ENCODE data around the gene ATP2A1. TPM values are rescaled to one million over a fixed set of nuclear protein-coding genes. Genes with fewer than 3 reads are reported as not detected.
"Not testable (repeated sequence)": the region's sequence is repeated elsewhere in the genome, so short reads cannot be mapped to it uniquely, and the experiment has no call there.

ATP2A1 gene
- total RNA-seq, 2 donors from 2014 or later, result 6.1 to 8.4 TPM

DNA sequence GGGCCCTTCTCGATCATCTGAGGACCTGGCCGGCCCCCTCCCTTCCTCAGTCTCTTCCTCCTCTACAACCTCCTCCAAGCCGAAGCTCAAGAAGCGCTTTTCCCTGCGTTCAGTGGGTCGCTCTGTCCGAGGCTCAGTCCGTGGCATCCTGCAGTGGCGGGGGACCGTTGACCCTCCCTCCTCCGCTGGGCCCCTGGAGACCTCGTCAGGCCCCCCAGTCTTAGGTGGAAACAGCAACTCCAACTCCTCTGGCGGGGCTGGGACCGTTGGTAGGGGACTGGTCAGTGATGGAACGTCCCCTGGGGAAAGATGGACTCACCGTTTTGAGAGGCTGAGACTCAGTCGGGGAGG, 11.9 kb upstream of the ATP2A1 start:
- no peaks in the 10 kb centered on the region for H3K27me3 Mint-ChIP-seq (ENCODE audit: low read depth)
- H3K27ac Mint-ChIP-seq, result no peak overlapping the region
- H3K36me3 Mint-ChIP-seq (ENCODE audit: insufficient read depth in 2 of 2), result peaks cover 2 to 13% of the 10 kb centered on the region in 2 donors
- peaks cover 33% of the 10 kb centered on the region for H3K4me1 Mint-ChIP-seq (ENCODE audit: low read depth)
- H3K4me3 Mint-ChIP-seq, result no peak overlapping the region
- ATAC-seq (replicated peaks in 1 of 2), result no peak
- no peaks in the 10 kb centered on the region for H3K9me3 Mint-ChIP-seq
- no peak for DNase-seq

DNA sequence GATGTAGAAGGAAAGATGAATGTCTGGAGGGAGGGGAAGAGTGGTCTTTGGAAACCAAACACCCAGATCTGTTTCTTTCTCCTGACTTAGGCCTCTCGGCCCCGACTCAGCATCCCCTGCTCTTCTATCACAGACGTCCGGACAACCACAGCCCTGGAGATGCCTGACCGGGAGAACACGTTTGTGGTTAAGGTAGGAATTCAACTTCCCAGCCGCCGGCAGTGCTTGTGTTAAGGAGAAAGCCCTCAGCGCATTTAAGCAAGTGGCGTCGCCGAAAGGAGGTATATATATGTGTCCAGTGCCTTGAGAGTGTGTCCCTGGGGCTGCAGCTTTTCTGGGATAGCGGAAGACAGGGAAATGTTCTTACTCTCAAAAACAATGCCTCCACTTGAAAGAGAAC, 11.0 kb upstream of the ATP2A1 start:
- ATAC-seq (replicated peaks in 1 of 2) (no peak), DNase-seq (no peak)
- Mint-ChIP-seq H3K9me3 (no peaks in the 10 kb centered on the region), H3K27ac (no peak overlapping the region), H3K36me3 (ENCODE audit: insufficient read depth in 2 of 2) (peaks cover 2 to 11% of the 10 kb centered on the region in 2 donors), H3K4me1 (ENCODE audit: low read depth) (peaks cover 27% of the 10 kb centered on the region), H3K4me3 (no peak overlapping the region), H3K27me3 (ENCODE audit: low read depth) (no peaks in the 10 kb centered on the region)

DNA sequence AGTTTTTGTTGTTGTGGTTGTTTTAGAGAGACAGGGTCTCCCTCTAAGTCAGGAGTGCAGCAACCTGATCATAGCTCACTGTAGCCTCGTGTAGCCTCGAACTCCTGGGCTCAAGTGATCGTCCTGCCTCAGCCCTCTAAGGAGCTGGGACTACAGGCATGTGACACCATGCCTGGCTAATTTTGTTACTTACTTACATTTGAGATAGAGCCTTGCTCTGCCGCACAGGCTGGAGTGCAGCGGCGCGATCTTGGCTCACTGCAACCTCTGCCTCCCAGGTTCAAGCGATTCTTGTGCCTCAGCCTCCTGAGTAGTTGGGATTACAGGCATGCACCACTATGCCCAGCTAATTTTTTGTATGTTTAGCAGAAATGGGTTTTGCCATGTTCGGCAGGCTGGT, 10.6 kb upstream of the ATP2A1 start:
- H3K9me3 Mint-ChIP-seq; H3K4me3 Mint-ChIP-seq; ATAC-seq (replicated peaks in 1 of 2); H3K27me3 Mint-ChIP-seq (ENCODE audit: low read depth); DNase-seq; H3K27ac Mint-ChIP-seq: not testable (repeated sequence)
- Mint-ChIP-seq H3K36me3 (ENCODE audit: insufficient read depth in 2 of 2) (peaks cover 2 to 11% of the 10 kb centered on the region in 2 donors), H3K4me1 (ENCODE audit: low read depth) (peaks cover 23% of the 10 kb centered on the region)

DNA sequence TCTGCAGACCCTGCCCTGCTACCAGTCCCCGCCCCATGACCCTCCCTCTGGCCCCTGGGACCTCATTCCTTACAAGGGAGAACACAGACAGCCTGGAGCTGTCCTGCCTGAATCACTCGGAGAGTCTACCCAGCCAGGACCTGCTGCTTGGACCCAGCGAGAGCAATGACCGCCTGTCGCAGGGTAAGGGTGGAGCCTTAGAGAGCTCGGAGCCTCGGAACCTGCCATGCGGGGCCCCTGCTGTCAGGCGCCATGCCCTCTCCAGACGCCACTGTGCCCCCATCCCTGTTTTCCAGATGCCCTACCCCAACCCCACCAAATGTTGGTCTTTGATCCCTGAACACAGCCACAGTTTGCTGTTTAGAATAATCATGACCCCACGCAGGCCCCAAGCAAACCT, 9.1 kb upstream of the ATP2A1 start:
- ATAC-seq (replicated peaks in 1 of 2), result no peak
- Mint-ChIP-seq H3K27me3 (ENCODE audit: low read depth) (no peaks in the 10 kb centered on the region), H3K36me3 (ENCODE audit: insufficient read depth in 2 of 2) (peaks cover 0 to 9% of the 10 kb centered on the region in 2 donors)

DNA sequence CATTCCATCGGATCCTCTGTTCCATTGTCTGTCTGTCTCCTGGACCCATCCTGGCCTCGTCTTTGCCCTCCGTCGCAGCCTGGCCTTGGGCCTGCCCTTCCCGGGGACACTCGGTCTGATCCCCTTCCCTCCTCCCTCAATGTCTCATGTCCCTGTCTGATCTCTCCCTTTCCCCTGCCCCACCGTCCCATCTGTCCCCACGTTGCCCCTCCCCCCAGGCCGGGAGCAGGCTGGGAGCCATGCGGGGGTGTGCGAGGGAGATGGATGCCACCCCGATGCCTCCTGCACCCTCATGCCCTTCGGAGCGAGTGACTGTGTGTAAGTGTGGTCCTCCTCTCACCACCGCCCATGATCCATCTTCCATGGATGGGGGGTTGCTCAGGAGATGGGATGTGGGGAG, 5.3 kb upstream of the ATP2A1 start:
- DNase-seq (no peak), ATAC-seq (replicated peaks in 1 of 2) (no peak)
- no peak overlapping the region for H3K4me3 Mint-ChIP-seq
- peaks cover 0 to 10% of the 10 kb centered on the region in 2 donors for H3K36me3 Mint-ChIP-seq (ENCODE audit: insufficient read depth in 2 of 2)
- H3K9me3 Mint-ChIP-seq, result no peaks in the 10 kb centered on the region
- H3K27me3 Mint-ChIP-seq (ENCODE audit: low read depth), result no peaks in the 10 kb centered on the region
- H3K27ac Mint-ChIP-seq, result no peak overlapping the region
- peaks cover 4% of the 10 kb centered on the region for H3K4me1 Mint-ChIP-seq (ENCODE audit: low read depth)

More for the DNA sequence above, 9.1 kb upstream of the ATP2A1 start:
- H3K4me3 Mint-ChIP-seq, result no peak overlapping the region
- H3K4me1 Mint-ChIP-seq (ENCODE audit: low read depth), result peaks cover 15% of the 10 kb centered on the region
- no peaks in the 10 kb centered on the region for H3K9me3 Mint-ChIP-seq
- no peak for DNase-seq
- no peak overlapping the region for H3K27ac Mint-ChIP-seq

DNA sequence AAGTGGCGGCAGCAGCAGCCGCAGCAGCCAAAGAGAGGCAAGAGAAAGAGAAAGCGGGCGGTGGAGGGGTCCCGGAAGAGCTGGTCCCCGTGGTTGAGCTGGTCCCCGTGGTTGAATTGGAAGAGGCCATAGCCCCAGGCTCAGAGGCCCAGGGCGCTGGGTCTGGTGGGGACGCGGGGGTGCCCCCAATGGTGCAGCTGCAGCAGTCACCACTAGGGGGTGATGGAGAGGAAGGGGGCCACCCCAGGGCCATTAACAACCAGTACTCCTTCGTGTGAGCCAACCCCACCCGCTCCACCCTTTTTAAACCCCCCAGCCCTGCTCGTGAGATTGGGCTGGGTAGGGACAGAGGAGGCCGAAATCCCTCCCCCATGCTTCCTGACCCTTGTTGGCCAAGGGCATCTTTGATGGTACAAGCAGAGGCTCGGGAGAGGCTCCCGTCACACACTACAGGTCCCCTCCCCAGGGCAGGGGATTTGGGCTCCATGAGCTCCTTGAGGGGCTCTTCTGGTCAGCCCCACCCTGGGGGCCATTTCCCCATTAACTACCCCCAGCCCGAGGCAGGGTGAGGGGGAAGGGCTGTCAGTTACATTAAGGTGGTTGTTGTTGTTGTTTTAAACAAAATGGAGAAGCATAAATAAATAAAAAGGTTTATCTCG, 4.6 kb upstream of the ATP2A1 start:
- no peaks in the 10 kb centered on the region for H3K9me3 Mint-ChIP-seq
- DNase-seq (peak; percentile 70 to 76), ATAC-seq (replicated peaks in 1 of 2) (peak; percentile 74 to 79)
- H3K4me1 Mint-ChIP-seq (ENCODE audit: low read depth), result peaks cover 11% of the 10 kb centered on the region
- no peak overlapping the region for H3K4me3 Mint-ChIP-seq
- H3K36me3 Mint-ChIP-seq (ENCODE audit: insufficient read depth in 2 of 2), result peaks cover 0 to 10% of the 10 kb centered on the region in 2 donors
- H3K27ac Mint-ChIP-seq, result no peak overlapping the region
- no peaks in the 10 kb centered on the region for H3K27me3 Mint-ChIP-seq (ENCODE audit: low read depth)

DNA sequence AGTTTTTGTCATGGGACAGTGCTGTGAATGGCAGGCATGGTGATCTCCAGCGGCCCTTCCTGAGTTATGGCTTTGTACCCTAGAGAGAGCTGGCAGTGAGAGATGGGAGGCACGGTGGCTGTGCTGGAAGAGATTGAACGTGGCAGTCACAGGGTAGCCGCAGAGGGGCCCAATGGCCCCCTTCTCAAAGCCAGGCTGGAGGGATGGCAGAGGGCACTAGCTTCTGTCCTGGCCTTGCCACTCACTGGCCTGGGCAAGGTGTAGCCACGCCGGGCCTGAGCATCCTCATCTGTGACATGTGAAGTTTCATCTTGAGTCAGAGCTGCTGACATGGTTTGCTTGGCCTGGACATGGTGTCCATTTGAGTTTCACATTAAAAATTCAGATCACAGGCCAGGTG, 3.9 kb upstream of the ATP2A1 start:
- H3K27me3 Mint-ChIP-seq (ENCODE audit: low read depth), result no peaks in the 10 kb centered on the region
- no peaks in the 10 kb centered on the region for H3K9me3 Mint-ChIP-seq

DNA sequence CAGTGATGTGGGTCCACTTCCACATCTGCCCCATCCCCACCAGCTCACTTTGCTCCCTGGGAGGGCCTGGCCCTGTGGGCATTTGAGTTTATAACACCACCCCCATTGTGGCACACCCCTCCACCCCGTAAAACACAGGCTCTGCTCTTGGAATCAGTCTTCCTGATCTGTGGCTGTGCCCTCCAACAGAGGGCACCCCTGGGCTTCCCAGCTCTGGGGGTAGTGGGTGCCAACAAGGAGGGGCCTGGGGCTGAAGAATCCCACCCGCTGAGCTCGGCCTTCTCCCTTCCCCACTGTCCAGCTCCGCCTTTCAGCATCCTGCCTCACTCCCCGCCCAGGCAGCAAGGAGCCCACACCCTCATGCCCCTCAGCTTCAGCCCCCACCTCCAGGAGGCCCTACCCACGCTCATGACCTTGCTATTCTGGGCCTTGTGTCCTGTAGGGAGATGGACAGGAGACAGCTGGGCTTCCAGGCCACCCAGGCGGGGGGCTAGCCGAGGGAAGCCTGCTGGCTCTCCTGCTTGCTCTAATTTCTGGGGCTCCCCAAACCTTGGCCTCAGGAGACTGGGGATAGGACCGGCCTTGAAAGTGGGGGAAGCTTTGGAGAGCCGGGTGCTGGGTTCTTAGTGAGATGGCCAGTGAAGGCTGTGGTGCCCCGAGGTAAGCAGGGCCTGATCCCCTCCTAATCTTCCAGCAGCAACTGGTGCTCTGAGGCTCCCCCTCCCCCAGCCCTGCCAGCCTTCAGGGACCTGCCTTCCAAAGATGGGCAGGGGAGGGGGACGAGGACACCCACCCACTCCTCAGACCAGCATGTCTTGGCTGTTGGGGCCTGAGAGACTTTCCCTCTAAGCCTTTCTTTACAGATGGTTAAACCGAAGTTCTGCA, 2.9 kb upstream of the ATP2A1 start:
- H3K27ac Mint-ChIP-seq, result no peak overlapping the region

More for the DNA sequence above, 3.9 kb upstream of the ATP2A1 start:
- DNase-seq (no peak), ATAC-seq (replicated peaks in 1 of 2) (no peak)
- H3K4me1 Mint-ChIP-seq (ENCODE audit: low read depth), result peaks cover 18% of the 10 kb centered on the region
- no peak overlapping the region for H3K27ac Mint-ChIP-seq
- peaks cover 0 to 10% of the 10 kb centered on the region in 2 donors for H3K36me3 Mint-ChIP-seq (ENCODE audit: insufficient read depth in 2 of 2)
- H3K4me3 Mint-ChIP-seq, result no peak overlapping the region

DNA sequence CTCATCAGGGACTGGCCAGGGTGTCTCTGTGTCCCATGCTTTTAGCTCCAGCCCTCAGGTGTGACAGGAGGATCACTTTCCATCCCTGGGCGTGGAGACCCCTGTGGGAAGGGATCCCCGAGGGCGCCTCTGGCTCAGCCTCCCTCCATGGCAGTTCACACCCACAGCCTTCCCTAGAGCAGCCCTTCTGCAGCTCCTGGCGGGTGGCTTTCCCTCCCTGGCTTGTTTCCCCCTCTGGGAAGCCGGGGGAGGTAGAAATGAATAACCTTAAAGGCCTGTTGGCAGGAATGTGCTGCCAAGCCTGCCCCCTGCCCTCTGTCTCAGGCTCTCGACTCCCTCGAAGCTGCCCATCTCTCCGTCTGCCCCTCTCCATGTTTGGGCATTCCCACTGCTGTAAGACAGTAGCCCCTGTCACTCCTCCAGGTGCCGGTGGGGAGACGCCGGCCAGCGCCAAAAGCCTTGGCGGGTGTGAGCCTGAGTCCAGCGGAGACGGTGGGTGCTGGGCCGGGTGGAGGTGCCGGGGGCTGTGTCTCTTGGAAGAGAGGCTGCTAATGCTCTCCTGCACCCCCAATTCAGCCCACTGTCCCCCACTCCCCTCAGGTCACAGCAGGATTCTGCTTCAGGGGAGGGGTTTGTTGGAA, 2.1 kb upstream of the ATP2A1 start:
- H3K4me1 Mint-ChIP-seq (ENCODE audit: low read depth), result peaks cover 25% of the 10 kb centered on the region
- no peaks in the 10 kb centered on the region for H3K9me3 Mint-ChIP-seq
- peaks cover 7% of the 10 kb centered on the region for H3K27me3 Mint-ChIP-seq (ENCODE audit: low read depth)
- no peak for DNase-seq
- H3K27ac Mint-ChIP-seq, result no peak overlapping the region
- H3K36me3 Mint-ChIP-seq (ENCODE audit: insufficient read depth in 2 of 2), result peaks cover 2 to 5% of the 10 kb centered on the region in 2 donors
- ATAC-seq (replicated peaks in 1 of 2), result no peak
- H3K4me3 Mint-ChIP-seq, result no peak overlapping the region

More for the DNA sequence above, 2.9 kb upstream of the ATP2A1 start:
- DNase-seq (no peak), ATAC-seq (replicated peaks in 1 of 2) (no peak)
- no peaks in the 10 kb centered on the region for H3K27me3 Mint-ChIP-seq (ENCODE audit: low read depth)
- peaks cover 0 to 5% of the 10 kb centered on the region in 2 donors for H3K36me3 Mint-ChIP-seq (ENCODE audit: insufficient read depth in 2 of 2)
- no peaks in the 10 kb centered on the region for H3K9me3 Mint-ChIP-seq
- no peak overlapping the region for H3K4me3 Mint-ChIP-seq
- peaks cover 20% of the 10 kb centered on the region for H3K4me1 Mint-ChIP-seq (ENCODE audit: low read depth)

DNA sequence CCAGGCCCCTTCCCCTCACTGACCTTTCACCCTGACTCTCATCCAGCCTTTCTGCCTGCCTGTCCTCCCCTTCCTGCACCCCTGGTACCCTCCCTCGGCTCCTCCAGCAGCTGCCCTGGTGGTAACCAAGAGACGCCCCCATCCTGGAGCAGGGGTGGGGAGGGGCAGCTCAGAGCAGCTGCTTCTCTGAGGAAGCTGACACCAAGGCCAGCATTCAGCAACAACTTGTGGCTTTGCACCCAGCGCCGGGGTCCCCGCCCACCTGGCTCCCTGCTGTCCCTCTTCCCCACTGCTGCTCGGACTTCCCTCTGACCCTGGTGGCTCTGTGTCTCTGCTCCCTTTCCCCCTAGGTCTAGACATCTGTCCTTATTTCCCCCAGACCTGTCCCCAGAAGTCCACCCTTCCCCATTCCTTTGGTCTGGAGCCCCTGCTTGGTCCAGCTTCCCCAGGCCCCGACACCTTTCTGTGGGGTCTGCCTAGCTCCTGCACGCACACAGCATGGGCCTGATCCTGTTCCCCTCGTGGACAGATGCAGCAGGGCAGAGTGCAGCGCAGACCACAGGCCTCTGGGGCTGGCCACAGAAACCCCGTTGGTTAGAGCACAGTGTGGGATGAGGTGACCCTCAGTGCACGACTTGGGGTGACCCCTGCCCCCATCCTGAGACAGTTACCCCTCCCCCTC, 1.2 kb upstream of the ATP2A1 start:
- peaks cover 11% of the 10 kb centered on the region for H3K27me3 Mint-ChIP-seq (ENCODE audit: low read depth)
- H3K4me3 Mint-ChIP-seq, result no peak overlapping the region
- ATAC-seq (replicated peaks in 1 of 2) (no peak), DNase-seq (no peak)
- no peaks in the 10 kb centered on the region for H3K9me3 Mint-ChIP-seq
- peaks cover 29% of the 10 kb centered on the region for H3K4me1 Mint-ChIP-seq (ENCODE audit: low read depth)
- H3K36me3 Mint-ChIP-seq (ENCODE audit: insufficient read depth in 2 of 2), result peaks cover 3 to 5% of the 10 kb centered on the region in 2 donors
- no peak overlapping the region for H3K27ac Mint-ChIP-seq

DNA sequence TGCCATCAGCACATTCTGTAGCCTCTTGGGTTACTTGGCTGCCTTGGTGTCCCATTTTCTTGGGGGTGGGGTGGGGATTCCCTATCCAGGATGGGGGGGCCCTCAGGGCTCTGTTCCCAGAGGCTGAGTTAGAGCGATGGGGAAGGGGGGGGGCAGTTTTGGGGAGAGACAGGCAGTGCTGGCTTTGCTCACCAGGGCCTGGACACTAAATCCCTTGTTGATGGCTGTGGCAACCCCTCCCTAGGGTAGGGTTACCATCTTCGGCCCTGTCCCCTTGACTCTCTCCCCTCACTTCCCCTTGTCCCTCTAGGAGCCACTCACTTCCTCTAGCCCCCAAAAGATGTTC, 660 bp upstream of the ATP2A1 start:
- no peak for DNase-seq
- Mint-ChIP-seq H3K4me3 (peak overlapping the region in 1 of 2 donors; percentile 53), H3K27me3 (ENCODE audit: low read depth) (peaks cover 11% of the 10 kb centered on the region), H3K9me3 (no peaks in the 10 kb centered on the region), H3K4me1 (ENCODE audit: low read depth) (peaks cover 29% of the 10 kb centered on the region), H3K27ac (no peak overlapping the region), H3K36me3 (ENCODE audit: insufficient read depth in 2 of 2) (peaks cover 3 to 5% of the 10 kb centered on the region in 2 donors)
- no peak for ATAC-seq (replicated peaks in 1 of 2)

DNA sequence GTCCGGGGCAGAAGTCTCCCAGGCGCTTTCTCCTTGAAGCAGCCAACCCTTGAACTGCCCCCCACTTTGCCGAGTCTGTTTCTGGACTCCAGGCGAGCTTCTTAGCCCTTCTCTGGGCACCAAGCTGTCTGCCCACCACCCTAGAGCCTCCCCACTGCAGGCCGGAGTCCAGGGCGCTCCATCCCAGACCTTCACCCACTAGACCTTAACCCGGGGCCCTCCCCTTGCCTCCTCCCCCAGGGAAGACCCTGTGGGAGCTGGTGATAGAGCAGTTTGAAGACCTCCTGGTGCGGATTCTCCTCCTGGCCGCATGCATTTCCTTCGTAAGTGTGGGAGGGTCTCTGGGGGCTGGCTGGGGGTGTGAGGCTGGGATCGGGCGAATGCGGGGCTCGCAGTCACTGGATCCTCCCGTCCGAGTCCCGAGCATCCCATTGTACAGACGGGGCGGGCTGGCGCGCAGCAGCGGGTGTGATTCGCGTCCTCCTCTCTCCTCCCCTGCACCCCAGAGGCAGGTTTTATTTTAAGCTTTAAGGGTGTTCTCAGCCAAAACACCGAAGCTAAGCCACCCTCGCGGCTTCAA, 1.1 kb downstream of the ATP2A1 start:
- Mint-ChIP-seq H3K27me3 (ENCODE audit: low read depth) (peaks cover 11% of the 10 kb centered on the region), H3K4me3 (peak overlapping the region; percentile 89 to 94), H3K27ac (peak overlapping the region; percentile 15), H3K36me3 (ENCODE audit: insufficient read depth in 2 of 2) (peaks cover 3 to 4% of the 10 kb centered on the region in 2 donors), H3K4me1 (ENCODE audit: low read depth) (peaks cover 29% of the 10 kb centered on the region), H3K9me3 (no peaks in the 10 kb centered on the region)
- ATAC-seq (replicated peaks in 1 of 2) (peak; percentile 52 to 54), DNase-seq (no peak)

All from activated T-cell treated with anti-CD3 and anti-CD28 coated beads, Interleukin-2, amount 50 U/mL, for 72 hours (primary cell).